AG04449 (cell line): Measurements from ENCODE around the gene DEPP1.

Experiments
- CTCF ChIA-PET: fragments of 350-600 bp; formaldehyde crosslinking; extraction: SDS; loops from one replicate; lab custom pipeline; 2021; ENCODE audit warnings: antibody characterized with exemption; lab: Yijun Ruan, JAX
- POLR2A ChIA-PET: fragments of 400-600, 350-600 bp; formaldehyde crosslinking; extraction: SDS; loops from one replicate; lab custom pipeline; 2020; ENCODE audit warnings: antibody characterized with exemption, inconsistent platforms; lab: Yijun Ruan, JAX
- DNase-seq: peaks from one replicate; pipeline ENCODE4 v3.0.0-alpha.2; 2010; ENCODE audit warnings: low read depth, low spot score
- H3K4me3 ChIP-seq: 2 replicates; pipeline ENCODE4 v1.5.1; 2011; ENCODE audit warnings: low read depth, mild to moderate bottlenecking, control low read depth, low read length
- TF ChIP-seq, protein P1 (sequence below): IDR thresholded peaks from one replicate; pipeline ENCODE4 v1.5.1; 2011; ENCODE audit warnings: mild to moderate bottlenecking, moderate library complexity, low read length, control low read depth, inconsistent platforms; ENCODE audit not compliant: insufficient read depth; ENCODE audit errors: missing control alignments

DEPP1 gene

GRCh38 chr10:44970812-44971395 is 7.7 kb downstream of the DEPP1 start:
- no peak overlapping the region for H3K4me3 ChIP-seq
- DNase-seq = no peak
- ChIA-PET CTCF (interaction anchor here (1.0 kb wide), 1 partner anchor 39 kb away, joined by 3 read pairs; no protein-coding TSS in a partner anchor), POLR2A (no interaction called here)
- TF ChIP-seq, protein P1, sequence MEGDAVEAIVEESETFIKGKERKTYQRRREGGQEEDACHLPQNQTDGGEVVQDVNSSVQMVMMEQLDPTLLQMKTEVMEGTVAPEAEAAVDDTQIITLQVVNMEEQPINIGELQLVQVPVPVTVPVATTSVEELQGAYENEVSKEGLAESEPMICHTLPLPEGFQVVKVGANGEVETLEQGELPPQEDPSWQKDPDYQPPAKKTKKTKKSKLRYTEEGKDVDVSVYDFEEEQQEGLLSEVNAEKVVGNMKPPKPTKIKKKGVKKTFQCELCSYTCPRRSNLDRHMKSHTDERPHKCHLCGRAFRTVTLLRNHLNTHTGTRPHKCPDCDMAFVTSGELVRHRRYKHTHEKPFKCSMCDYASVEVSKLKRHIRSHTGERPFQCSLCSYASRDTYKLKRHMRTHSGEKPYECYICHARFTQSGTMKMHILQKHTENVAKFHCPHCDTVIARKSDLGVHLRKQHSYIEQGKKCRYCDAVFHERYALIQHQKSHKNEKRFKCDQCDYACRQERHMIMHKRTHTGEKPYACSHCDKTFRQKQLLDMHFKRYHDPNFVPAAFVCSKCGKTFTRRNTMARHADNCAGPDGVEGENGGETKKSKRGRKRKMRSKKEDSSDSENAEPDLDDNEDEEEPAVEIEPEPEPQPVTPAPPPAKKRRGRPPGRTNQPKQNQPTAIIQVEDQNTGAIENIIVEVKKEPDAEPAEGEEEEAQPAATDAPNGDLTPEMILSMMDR = no peak

DNA sequence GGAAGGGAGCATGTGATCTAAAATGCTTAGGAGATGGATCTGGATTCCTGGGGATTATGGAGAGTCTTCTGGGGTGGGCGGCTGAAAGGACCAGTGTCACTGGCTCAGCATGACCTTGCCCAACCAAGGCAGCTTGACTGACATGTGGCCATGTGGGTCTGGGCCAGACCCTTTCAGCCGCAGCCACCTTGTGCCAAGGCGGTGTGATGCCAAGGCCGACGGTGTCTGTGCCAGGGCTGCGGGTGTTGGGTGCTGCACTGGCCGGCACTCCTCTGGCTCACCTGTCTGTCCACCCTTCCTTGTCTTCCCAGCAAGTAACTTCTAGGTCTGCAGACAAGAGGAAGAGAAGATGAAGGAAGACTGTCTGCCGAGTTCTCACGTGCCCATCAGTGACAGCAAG is 8.8 kb downstream of the DEPP1 start:
- H3K4me3 ChIP-seq = no peak overlapping the region
- CTCF ChIA-PET = interaction anchor here (1.0 kb wide), 1 partner anchor 38 kb away, joined by 3 read pairs; no protein-coding TSS in a partner anchor
- TF ChIP-seq, protein P1 = no peak
- POLR2A ChIA-PET = no interaction called here
- no peak for DNase-seq

- TF ChIP-seq, protein P1 = no peak
- POLR2A ChIA-PET = interaction anchor here (1.1 to 1.2 kb wide), 2 partner anchors 10 to 33 kb away, joined by 3 to 9 read pairs; partner anchors contain the start of gene DEPP1
- H3K4me3 ChIP-seq = no peak overlapping the region
- DNase-seq = no peak
- CTCF ChIA-PET = interaction anchor here (1.1 to 6.9 kb wide), 4 partner anchors 9 to 36 kb away, joined by 3 to 51 read pairs (median 5); partner anchors contain the start of gene DEPP1
Measured at GRCh38 chr10:44968500-44969400, 9.9 kb downstream of the DEPP1 start.

- no peak overlapping the region for H3K4me3 ChIP-seq
- TF ChIP-seq, protein P1 = no peak
- DNase-seq = no peak
- ChIA-PET POLR2A (interaction anchor here (1.1 kb wide), 1 partner anchor 33 kb away, joined by 3 read pairs; no protein-coding TSS in a partner anchor), CTCF (interaction anchor here (0.7 to 6.9 kb wide), 7 partner anchors 9 to 91 kb away, joined by 3 to 51 read pairs (median 4); partner anchors contain the start of gene DEPP1)
Measured at GRCh38 chr10:44968091-44968490, 10.5 kb downstream of the DEPP1 start.

GRCh38 chr10:44967616-44968015 is 11.0 kb downstream of the DEPP1 start:
- TF ChIP-seq, protein P1 = no peak
- CTCF ChIA-PET = interaction anchor here (0.7 to 6.9 kb wide), 7 partner anchors 10 to 90 kb away, joined by 3 to 51 read pairs (median 4); partner anchors contain the start of gene DEPP1
- POLR2A ChIA-PET = interaction anchor here (3.0 kb wide), 1 partner anchor 11 kb away, joined by 15 read pairs; the partner anchor contains the start of gene DEPP1
- DNase-seq = no peak
- no peak overlapping the region for H3K4me3 ChIP-seq
